H1 (cell line): ENCODE data around the gene FAM221B. TPM values are rescaled to one million over a fixed set of nuclear protein-coding genes. Genes with fewer than 3 reads are reported as not detected.
A peak's percentile ranks its signal among the peaks of the same experiment; 100 is the strongest.

Source experiments
- CTCF ChIA-PET: fragments of 300-600 bp; sonication (Branson Sonifier 250); formaldehyde crosslinking; loops from one replicate; lab custom pipeline; 2021; ENCODE audit not compliant: partially characterized antibody; lab: Charles Lee
- POLR2A ChIA-PET: fragments of 300-600 bp; sonication (Branson Sonifier 250); formaldehyde crosslinking; loops from one replicate; lab custom pipeline; 2021; ENCODE audit warnings: inconsistent platforms; ENCODE audit not compliant: partially characterized antibody; lab: Charles Lee
- DNase-seq, 2 experiments: peaks; one replicate each; pipeline versions ENCODE4 v3.0.0 to v3.0.0-alpha.2; 2010 to 2022; ENCODE audit warnings: low spot score in 2 of 2, low read depth in 1 of 2, mixed read lengths in 1 of 2
- FAIRE-seq: peaks from 2 replicates; lab custom pipeline; 2011; peaks lifted over from hg19 to GRCh38; lab: Jason Lieb, UNC
- H2AFZ ChIP-seq: 2 replicates; pipeline ENCODE4 v1.8.1; 2012; ENCODE audit warnings: low read length, inconsistent platforms
- H2AK5ac ChIP-seq: 2 replicates; pipeline ENCODE4 v1.6.1; 2013; ENCODE audit warnings: low read depth, low read length
- H2BK120ac ChIP-seq: replicated peaks from 2 replicates; pipeline ENCODE3; 2013; ENCODE audit warnings: low read depth, low read length, inconsistent platforms
- H2BK12ac ChIP-seq: 2 replicates; pipeline ENCODE4 v1.6.1; 2013; ENCODE audit warnings: low read depth, low read length
- H2BK15ac ChIP-seq: 2 replicates; pipeline ENCODE4 v1.6.1; 2013; ENCODE audit warnings: low read length
- H2BK20ac ChIP-seq: 2 replicates; pipeline ENCODE4 v1.6.1; 2013; ENCODE audit warnings: low read length
- H2BK5ac ChIP-seq: 2 replicates; pipeline ENCODE4 v1.6.1; 2013; ENCODE audit warnings: low read depth, low read length
- H3K14ac ChIP-seq: 2 replicates; pipeline ENCODE4 v1.6.1; 2013; ENCODE audit warnings: inconsistent platforms; ENCODE audit not compliant: insufficient read length
- H3K18ac ChIP-seq: 2 replicates; pipeline ENCODE4 v1.6.1; 2013; ENCODE audit warnings: low read length; ENCODE audit errors: extremely low read depth
- H3K23ac ChIP-seq: 2 replicates; pipeline ENCODE4 v1.6.1; 2013; ENCODE audit warnings: inconsistent platforms; ENCODE audit not compliant: insufficient read length
- H3K23me2 ChIP-seq: 2 replicates; pipeline ENCODE4 v1.6.1; 2013; ENCODE audit warnings: low read depth, low read length
- H3K27ac ChIP-seq: 2 replicates; pipeline ENCODE4 v1.6.1; 2011; ENCODE audit warnings: low read depth, low read length, inconsistent platforms
- H3K27me3 ChIP-seq, 4 experiments: replicated peaks in 1 of 4; 1 replicate in 1 of 4; 2 replicates in 3 of 4; pipeline versions ENCODE4 v1.6.1 to v1.8.1; 2011 to 2013; ENCODE audit warnings: low read length in 3 of 4, mild to moderate bottlenecking in 3 of 4, inconsistent platforms in 2 of 4, mixed read lengths in 2 of 4, moderate library complexity in 1 of 4; ENCODE audit not compliant: control insufficient read depth in 3 of 4, insufficient read depth in 3 of 4; ENCODE audit errors: extremely low read depth in 1 of 4
- H3K36me3 ChIP-seq, 4 experiments: 2 replicates each; pipeline versions ENCODE4 v1.6.1 to v1.8.1; 2011 to 2013; ENCODE audit warnings: mild to moderate bottlenecking in 4 of 4, low read length in 3 of 4, moderate library complexity in 2 of 4, control low read depth in 1 of 4, inconsistent platforms in 1 of 4; ENCODE audit not compliant: insufficient read depth in 4 of 4, control insufficient read depth in 2 of 4
- H3K4ac ChIP-seq: replicated peaks from 2 replicates; pipeline ENCODE3; 2013; ENCODE audit warnings: low read length, low read depth, mixed read lengths, inconsistent platforms; ENCODE audit not compliant: insufficient read length
- H3K4me1 ChIP-seq, 4 experiments: replicated peaks in 1 of 4; 1 replicate in 1 of 4; 2 replicates in 3 of 4; pipeline versions ENCODE4 v1.6.1 to v1.8.1; 2011 to 2013; ENCODE audit warnings: low read length in 3 of 4, inconsistent platforms in 2 of 4, mixed read lengths in 1 of 4; ENCODE audit not compliant: insufficient read depth in 4 of 4, control insufficient read depth in 3 of 4
- H3K4me2 ChIP-seq, 2 experiments: 2 replicates each; pipeline versions ENCODE4 v1.6.1 to v1.8.1; 2011 to 2013; ENCODE audit warnings: low read depth in 2 of 2, low read length in 2 of 2, control low read depth in 1 of 2, inconsistent platforms in 1 of 2, mild to moderate bottlenecking in 1 of 2; ENCODE audit not compliant: insufficient read depth in 1 of 2
- H3K4me3 ChIP-seq, 4 experiments: fragments of 200-600, 300-600 bp in 1 of 4; sonication (generic), shearing (Covaris generic), sonication (Bioruptor Twin) in 1 of 4; 2 replicates each; pipeline versions ENCODE4 v1.5.1 to v1.8.1; 2011 to 2016; ENCODE audit warnings: low read length in 4 of 4, low read depth in 3 of 4, control low read depth in 2 of 4, inconsistent platforms in 2 of 4, mild to moderate bottlenecking in 2 of 4, mixed read lengths in 1 of 4, moderate library complexity in 1 of 4; ENCODE audit not compliant: insufficient read depth in 2 of 4; ENCODE audit errors: extremely low read depth in 1 of 4
- H3K56ac ChIP-seq: replicated peaks from 2 replicates; pipeline ENCODE3; 2013; ENCODE audit warnings: low read depth, mild to moderate bottlenecking, mixed read lengths, low read length, inconsistent platforms; ENCODE audit not compliant: insufficient read length
- H3K79me1 ChIP-seq: 2 replicates; pipeline ENCODE4 v1.6.1; 2013; ENCODE audit warnings: low read depth, low read length, control low read depth
- H3K79me2 ChIP-seq, 2 experiments: 2 replicates each; pipeline versions ENCODE4 v1.6.1 to v1.8.1; 2012 to 2013; ENCODE audit warnings: low read length in 2 of 2, mild to moderate bottlenecking in 2 of 2, inconsistent platforms in 1 of 2; ENCODE audit not compliant: insufficient read depth in 2 of 2, control insufficient read depth in 1 of 2
- H3K9ac ChIP-seq, 4 experiments: replicated peaks in 1 of 4; 1 replicate in 1 of 4; 2 replicates in 3 of 4; pipeline versions ENCODE4 v1.6.1 to v1.8.1; 2011 to 2013; ENCODE audit warnings: low read depth in 3 of 4, low read length in 3 of 4, control low read depth in 2 of 4, mild to moderate bottlenecking in 2 of 4, moderate library complexity in 2 of 4, inconsistent platforms in 1 of 4; ENCODE audit errors: extremely low read depth in 1 of 4
- H3K9me3 ChIP-seq, 2 experiments: 2 replicates each; pipeline versions ENCODE4 v1.6.1 to v1.8.1; 2012 to 2013; ENCODE audit warnings: mild to moderate bottlenecking in 2 of 2, moderate library complexity in 2 of 2, control low read depth in 1 of 2, inconsistent platforms in 1 of 2, low read depth in 1 of 2, low read length in 1 of 2, mixed read lengths in 1 of 2; ENCODE audit not compliant: insufficient read depth in 2 of 2
- H4K20me1 ChIP-seq, 2 experiments: replicated peaks in 1 of 2; 2 replicates each; pipeline versions ENCODE3 to v1.8.1; 2011 to 2013; ENCODE audit warnings: inconsistent platforms in 2 of 2, low read length in 2 of 2, mild to moderate bottlenecking in 1 of 2; ENCODE audit not compliant: insufficient read depth in 2 of 2, control insufficient read depth in 1 of 2
- H4K5ac ChIP-seq: 2 replicates; pipeline ENCODE4 v1.6.1; 2013; ENCODE audit warnings: low read length, low read depth, mixed read lengths, inconsistent platforms; ENCODE audit not compliant: insufficient read length
- H4K8ac ChIP-seq: 2 replicates; pipeline ENCODE4 v1.8.0; 2013; ENCODE audit warnings: mild to moderate bottlenecking, moderate library complexity, low read length, inconsistent platforms; ENCODE audit not compliant: insufficient read depth; ENCODE audit errors: extremely low read depth
- H4K91ac ChIP-seq: replicated peaks from 2 replicates; pipeline ENCODE3; 2013; ENCODE audit warnings: low read length, mixed read lengths, inconsistent platforms; ENCODE audit not compliant: insufficient read length
- CBX5 ChIP-seq: fragments of 300-800, 300-1000 bp; sonication (generic); IDR thresholded peaks from 2 replicates; pipeline ENCODE4 v1.7.1; 2016; ENCODE audit warnings: antibody characterized with exemption, low read length, low read depth
- CHD2 ChIP-seq: IDR thresholded peaks from 2 replicates; pipeline ENCODE4 v1.6.1; 2012; ENCODE audit warnings: low read length, improper control_type of control experiment
- EGR1 ChIP-seq: IDR thresholded peaks from 2 replicates; pipeline ENCODE4 v1.6.1; 2011; ENCODE audit warnings: low read depth, low read length, borderline replicate concordance
- HDAC6 ChIP-seq: IDR thresholded peaks from one replicate; pipeline ENCODE4 v1.7.1; 2012; ENCODE audit warnings: low read depth, mild to moderate bottlenecking, inconsistent platforms, low read length, moderate library complexity
- NRF1 ChIP-seq: IDR thresholded peaks from 2 replicates; pipeline ENCODE4 v1.6.1; 2011; ENCODE audit warnings: mild to moderate bottlenecking, low read depth, low read length, improper control_type of control experiment
- SP1 ChIP-seq: IDR thresholded peaks from 2 replicates; pipeline ENCODE4 v1.6.1; 2011; ENCODE audit warnings: low read depth, low read length
- SP4 ChIP-seq: IDR thresholded peaks from 2 replicates; pipeline ENCODE4 v1.6.1; 2012; ENCODE audit warnings: low read length, inconsistent platforms
- WGBS, 2 experiments: shearing (Covaris generic) in 1 of 2; methylation state at CpG; one replicate each; pipeline versions ENCODE4 v1.1.6 to v1.1.7; 2013 to 2015; ENCODE audit warnings: low lambda C conversion rate in 2 of 2, mixed read lengths in 2 of 2, inconsistent platforms in 1 of 2, low coverage in 1 of 2, missing lambda C conversion rate in 1 of 2; ENCODE audit not compliant: insufficient replicate concordance in 2 of 2, insufficient coverage in 1 of 2, insufficient read length in 1 of 2; ENCODE audit errors: extremely low coverage in 1 of 2, missing lambda C conversion rate in 1 of 2; 5-methylcytosine and 5-hydroxymethylcytosine counted together
- polyA plus RNA-seq, 7 experiments: library from polyadenylated mRNA; depleted of rRNA in 3 of 7; stranded (reverse) in 5 of 7; unstranded in 2 of 7; fragments of >200 nt in 5 of 7; fragments of 200-250 nt in 2 of 7; gene quantifications; 1 replicate in 5 of 7; 2 replicates in 1 of 7; 4 replicates in 1 of 7; pipeline versions ENCODE4 v1.2.1 to v1.2.3, GENCODE V29; 2011 to 2013; ENCODE audit warnings: missing spikeins in 2 of 7, mixed read lengths in 2 of 7
- total RNA-seq: library from RNA; stranded (reverse); fragmentation: NEBNext Ultra II Directional; extraction: Animal tissue kit (Norgen Biotek cat#: 25700); gene quantifications from 2 replicates; pipeline ENCODE4 v1.2.1, GENCODE V29; 2021
- TF ChIP-seq, protein P1 (sequence below), 3 experiments: IDR thresholded peaks; 1 replicate in 2 of 3; 2 replicates in 1 of 3; pipeline versions ENCODE4 v1.5.1 to v1.6.1; 2011; ENCODE audit warnings: low read length in 3 of 3, mild to moderate bottlenecking in 3 of 3, inconsistent platforms in 2 of 3, low read depth in 1 of 3, moderate library complexity in 1 of 3; ENCODE audit not compliant: insufficient read depth in 1 of 3; ENCODE audit errors: control extremely low read depth in 1 of 3

FAM221B gene
- total and polyA plus RNA-seq, 2 of the 8 experiments (the other 6 are each of a cell fraction or from before 2014, with no cell fraction given) = not detected

DNA sequence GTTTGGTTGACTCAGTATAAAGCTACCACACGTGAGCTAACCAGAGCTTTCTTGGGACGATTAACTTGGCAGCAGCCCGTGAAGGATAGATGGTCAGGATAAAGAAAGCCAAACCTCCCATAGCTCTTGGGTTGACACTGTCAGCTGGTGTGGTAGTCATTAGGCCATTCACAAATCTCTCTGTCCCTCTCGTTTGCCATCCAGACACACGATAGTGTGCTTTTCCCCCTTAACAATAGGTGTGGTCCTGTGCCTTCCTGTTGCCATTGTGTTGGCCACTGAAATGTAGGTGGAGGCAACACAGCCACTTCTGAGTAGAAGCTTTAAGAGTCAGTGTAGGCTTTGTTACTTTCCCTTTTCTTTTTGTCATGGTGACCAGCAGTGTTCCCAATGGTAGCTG lies 29.9 kb upstream of the FAM221B start:
- TF ChIP-seq, protein P1, sequence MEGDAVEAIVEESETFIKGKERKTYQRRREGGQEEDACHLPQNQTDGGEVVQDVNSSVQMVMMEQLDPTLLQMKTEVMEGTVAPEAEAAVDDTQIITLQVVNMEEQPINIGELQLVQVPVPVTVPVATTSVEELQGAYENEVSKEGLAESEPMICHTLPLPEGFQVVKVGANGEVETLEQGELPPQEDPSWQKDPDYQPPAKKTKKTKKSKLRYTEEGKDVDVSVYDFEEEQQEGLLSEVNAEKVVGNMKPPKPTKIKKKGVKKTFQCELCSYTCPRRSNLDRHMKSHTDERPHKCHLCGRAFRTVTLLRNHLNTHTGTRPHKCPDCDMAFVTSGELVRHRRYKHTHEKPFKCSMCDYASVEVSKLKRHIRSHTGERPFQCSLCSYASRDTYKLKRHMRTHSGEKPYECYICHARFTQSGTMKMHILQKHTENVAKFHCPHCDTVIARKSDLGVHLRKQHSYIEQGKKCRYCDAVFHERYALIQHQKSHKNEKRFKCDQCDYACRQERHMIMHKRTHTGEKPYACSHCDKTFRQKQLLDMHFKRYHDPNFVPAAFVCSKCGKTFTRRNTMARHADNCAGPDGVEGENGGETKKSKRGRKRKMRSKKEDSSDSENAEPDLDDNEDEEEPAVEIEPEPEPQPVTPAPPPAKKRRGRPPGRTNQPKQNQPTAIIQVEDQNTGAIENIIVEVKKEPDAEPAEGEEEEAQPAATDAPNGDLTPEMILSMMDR (IDR thresholded peaks at IDR 0.05; ENCODE audit: control extremely low read depth in 1 of 3, insufficient read depth in 1 of 3, low read depth in 1 of 3, low read length in 3 of 3) = no peak
- TF ChIP-seq HDAC6 (no peak), CHD2 (no peak), NRF1 (no peak), SP1 (no peak), EGR1 (no peak), CBX5 (no peak), SP4 (no peak)
- FAIRE-seq = no peak

More for the DNA sequence above, 29.9 kb upstream of the FAM221B start:
- no peak overlapping the region for H2AFZ ChIP-seq
- H2BK12ac ChIP-seq = no peak overlapping the region
- no peak overlapping the region for H2BK120ac ChIP-seq
- H3K18ac ChIP-seq = no peak overlapping the region
- H2BK15ac ChIP-seq = no peak overlapping the region
- WGBS, 2 experiments = 91% methylated on average over 5 of the region's 5 CpGs; no CpG with 5 or more reads in 1 of the 2 experiments
- no peaks in the 10 kb centered on the region; a peak in 1 of 7 replicates for H3K27me3 ChIP-seq
- no peaks in the 10 kb centered on the region for H3K79me2 ChIP-seq
- H4K20me1 ChIP-seq = peaks cover 0 to 2% of the 10 kb centered on the region in 2 experiments
- no peak overlapping the region for H4K5ac ChIP-seq
- no peaks in the 10 kb centered on the region for H3K9me3 ChIP-seq
- no peak overlapping the region for H3K4me3 ChIP-seq
- no peak overlapping the region for H3K4me2 ChIP-seq
- H3K4ac ChIP-seq = no peak overlapping the region
- no peaks in the 10 kb centered on the region for H3K79me1 ChIP-seq
- H3K14ac ChIP-seq = no peak overlapping the region
- no peak overlapping the region for H2AK5ac ChIP-seq
- no peak overlapping the region for H3K9ac ChIP-seq
- no peak overlapping the region for H3K23ac ChIP-seq
- H2BK20ac ChIP-seq = no peak overlapping the region
- no peaks in the 10 kb centered on the region; the same call in 1 of the 2 replicates for H3K23me2 ChIP-seq
- peak in 1 of 2 experiments; percentile 36 for DNase-seq
- H3K56ac ChIP-seq = no peak overlapping the region
- no peak overlapping the region for H2BK5ac ChIP-seq
- H4K91ac ChIP-seq = no peak overlapping the region
- H3K4me1 ChIP-seq = no peaks in the 10 kb centered on the region
- POLR2A ChIA-PET = interaction anchor here (1.0 to 7.4 kb wide), 5 partner anchors 10 to 44 kb away, joined by 3 to 43 read pairs (median 3); partner anchors contain the start of genes HINT2 and TMEM8B
- CTCF ChIA-PET = interaction anchor here (0.6 to 5.9 kb wide), 10 partner anchors 12 to 93 kb away, joined by 3 to 31 read pairs (median 5); no protein-coding TSS in a partner anchor
- peaks cover 0 to 2% (median 0%) of the 10 kb centered on the region in 4 experiments; a peak in 1 of 8 replicates for H3K36me3 ChIP-seq
- H3K27ac ChIP-seq = no peak overlapping the region
- H4K8ac ChIP-seq = no peak overlapping the region
